ENCODE data around the gene POLE.

POLE gene

DNA sequence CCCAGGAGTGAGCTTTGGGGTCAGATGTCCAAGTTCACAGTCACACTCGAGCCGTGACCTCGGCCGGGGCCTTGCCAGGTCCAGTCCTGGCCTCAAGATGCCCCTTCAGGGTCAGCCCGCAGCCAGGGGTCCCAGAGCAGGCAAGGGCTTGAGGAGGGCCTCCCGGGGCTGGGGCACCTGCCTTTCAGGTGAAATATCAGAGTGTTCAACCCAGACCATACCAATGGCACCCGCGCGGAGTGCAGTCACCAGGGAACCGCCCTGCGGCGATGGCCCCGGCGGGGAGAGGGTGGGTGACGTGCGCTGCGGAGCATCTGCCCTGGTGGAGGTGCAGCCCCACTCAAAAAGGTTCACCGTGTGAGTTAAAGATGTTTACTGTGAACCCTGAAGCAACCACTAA is 93.6 kb downstream of the POLE start:
- DNase-seq = peak in 1 of 2 experiments; percentile 39

DNA sequence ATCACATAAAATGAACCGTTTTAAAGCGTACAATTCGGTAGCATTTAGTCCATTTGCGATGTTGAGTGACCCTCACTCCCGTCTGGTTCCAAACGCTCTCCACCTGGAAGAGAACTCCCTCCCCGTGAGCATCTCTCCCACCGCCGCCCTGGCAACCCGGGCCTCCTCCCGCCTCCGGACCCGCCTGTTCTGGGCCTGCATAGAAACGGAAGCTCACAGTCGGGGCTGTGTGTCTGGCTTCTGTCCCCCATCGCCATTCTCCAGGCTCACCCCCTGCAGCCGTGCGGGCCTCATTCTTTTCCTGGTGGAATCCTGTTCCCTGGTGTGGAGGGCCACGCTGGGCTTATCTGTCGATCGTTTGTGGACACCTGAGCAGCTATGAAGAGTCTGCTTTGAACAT is 94.1 kb downstream of the POLE start:
- no peak for DNase-seq

DNA sequence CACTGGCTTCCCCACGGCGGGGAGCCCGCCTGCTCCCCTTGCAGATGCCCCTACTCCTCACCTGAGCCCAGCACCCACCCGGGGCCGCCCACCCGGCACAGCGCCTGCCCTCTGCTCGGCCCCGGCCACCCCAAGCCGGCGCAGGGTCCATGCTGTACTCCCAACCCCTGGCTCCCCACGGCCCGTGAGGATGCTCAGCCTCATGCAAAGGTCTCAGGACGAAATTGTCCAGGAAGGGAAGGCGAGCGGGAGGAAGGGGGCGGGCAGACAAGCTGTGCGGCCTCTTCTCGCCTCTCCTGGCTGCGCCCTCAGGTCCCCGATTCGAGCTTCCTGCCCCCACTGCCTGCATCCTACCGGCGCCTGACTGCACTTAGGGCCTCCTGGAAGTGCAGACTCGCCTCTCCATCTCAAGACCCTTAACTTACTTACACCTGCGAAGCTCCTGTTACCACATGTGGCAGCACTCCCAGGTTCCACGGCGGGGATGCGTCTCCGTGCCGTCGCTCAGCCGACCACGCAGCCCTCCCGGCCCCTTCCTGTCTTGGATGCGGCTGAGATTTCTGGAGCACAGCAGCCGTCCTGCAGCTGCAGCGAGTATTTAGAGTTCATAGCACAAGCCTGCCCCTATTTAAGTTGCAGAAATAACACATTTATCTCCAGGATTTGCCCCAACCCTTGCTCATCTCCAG is 94.7 kb downstream of the POLE start:
- no peak for DNase-seq

DNA sequence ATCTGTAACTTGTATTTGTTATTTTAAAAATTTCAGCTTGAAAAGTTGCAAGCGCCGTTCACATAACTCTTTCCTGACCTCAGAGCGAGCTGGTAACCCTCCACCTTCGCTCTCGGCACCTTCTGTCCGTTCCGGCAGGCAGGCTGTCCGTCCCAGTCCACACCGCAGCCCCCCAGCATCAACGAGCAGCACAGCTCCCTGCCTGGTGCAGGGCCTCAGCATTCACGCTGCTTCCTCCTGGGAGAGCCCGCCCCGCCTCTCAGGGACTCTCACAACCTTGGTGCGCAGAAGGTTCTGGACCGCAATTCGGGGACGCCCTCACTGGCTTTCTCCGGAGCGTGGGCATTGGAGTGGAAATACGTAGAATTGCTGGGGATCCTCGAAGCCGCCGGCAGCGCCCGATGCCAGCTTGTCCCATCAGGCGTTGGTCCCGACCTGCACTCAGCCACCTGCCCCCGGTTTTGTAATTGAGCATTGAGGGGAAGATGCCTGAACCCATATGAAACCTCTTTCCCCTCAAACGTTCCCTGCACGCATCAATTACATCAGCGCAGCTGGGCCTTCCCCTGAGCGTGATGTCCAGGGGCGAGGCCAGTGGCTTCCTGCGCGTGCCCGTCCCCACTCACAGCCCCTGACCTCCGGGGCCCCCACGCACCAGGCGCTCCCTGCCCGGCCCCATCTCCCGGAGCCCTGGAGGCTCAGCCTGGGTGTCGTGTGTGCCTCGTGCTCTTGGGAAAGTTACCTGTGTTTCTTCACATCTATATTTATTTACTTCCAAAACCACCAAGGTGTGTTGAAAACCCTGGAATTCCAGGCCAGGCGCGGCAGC is 95.8 kb downstream of the POLE start:
- no peak for DNase-seq

DNA sequence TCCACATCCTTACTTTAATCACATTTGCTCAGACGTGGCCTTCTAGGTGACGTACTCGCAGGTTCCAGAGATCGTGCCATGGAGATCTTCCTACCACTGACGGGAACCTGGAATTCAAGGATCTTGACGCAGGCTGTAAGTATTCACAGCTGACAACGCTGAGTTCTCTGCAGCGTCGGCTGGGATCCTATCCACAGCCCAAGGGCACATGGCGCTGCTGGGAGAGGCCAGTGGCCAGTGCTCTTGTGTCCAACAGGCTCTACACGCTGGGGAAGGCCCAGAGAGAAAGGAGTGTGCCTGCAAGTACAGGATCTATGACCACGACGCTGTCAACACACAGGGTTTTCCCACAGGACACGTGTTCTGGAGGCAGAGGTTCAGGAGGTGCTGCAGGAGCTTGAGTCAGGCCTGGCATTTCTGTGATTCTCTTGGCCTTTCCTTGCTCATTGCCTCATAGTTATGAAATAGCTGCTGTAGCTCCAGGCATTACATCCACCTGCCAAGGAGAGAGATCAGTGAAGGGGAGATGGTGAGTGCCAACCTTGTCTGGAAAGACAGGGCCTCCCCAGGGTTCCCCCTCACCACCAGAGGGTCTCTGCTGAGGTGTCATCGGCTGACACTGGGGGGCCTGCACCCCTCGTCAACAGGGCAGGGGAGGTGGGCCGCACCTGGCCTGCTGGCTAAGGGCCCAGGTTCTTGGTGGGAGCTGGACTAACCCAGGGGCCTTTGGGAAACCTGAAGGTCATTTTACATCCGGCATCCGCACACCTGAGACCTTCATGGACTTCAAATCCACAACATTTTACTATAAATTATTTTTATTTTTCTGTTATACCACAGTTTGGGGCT is 98.1 kb downstream of the POLE start:
- DNase-seq = no peak

DNA sequence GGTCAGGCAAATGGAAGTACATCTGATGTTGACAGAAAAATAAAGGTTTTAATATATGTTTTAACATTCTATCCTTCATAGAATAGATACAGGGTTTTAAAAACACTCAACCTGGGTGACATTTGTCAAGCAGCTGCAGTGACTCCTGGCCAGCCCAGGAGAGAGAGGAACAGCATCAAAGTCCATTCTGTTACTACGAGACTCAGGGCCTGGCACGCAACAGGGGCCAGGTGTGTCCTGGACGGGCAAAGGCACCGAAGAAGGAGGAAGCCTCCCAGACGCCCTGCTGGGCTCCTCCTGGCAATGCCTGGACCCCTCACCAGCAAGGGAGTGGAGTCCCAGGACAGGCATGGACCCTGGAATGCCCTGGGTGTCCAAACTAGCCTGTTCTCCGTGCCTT is 98.8 kb downstream of the POLE start:
- no peak for DNase-seq

DNA sequence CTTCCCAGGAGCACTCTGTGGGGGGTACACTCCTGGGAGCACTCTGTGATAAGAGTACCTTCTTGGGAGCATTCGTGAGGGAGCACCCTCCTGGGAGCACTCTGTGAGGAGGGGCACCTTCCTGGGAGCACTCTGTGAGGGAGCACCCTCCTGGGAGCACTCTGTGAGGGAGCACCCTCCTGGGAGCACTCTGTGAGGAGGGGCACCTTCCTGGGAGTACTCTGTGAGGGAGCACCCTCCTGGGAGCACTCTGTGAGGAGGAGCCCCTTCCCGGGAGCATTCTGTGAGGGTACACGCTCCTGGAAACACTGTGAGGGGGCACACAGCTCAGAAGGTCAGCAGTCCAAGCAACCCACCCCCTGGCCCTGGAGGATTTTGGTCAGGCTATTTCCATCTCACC is 99.4 kb downstream of the POLE start:
- no peak for DNase-seq

DNA sequence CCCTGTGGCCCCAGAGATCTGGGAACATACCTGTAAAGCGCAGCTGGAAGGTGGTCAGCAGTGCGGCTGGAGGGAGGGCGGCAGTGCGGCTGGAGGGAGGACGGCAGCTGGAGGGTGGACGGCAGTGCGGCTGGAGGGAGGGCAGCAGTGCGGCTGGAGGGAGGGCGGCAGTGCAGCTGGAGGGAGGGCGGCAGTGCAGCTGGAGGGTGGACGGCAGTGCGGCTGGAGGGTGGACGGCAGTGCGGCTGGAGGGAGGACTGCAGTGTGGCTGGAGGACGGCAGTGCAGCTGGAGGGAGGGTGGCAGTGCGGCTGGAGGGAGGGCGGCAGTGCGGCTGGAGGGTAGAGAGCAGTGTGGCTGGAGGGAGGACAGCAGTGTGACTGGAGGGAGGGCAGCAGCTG is 100.2 kb downstream of the POLE start:
- no peak for DNase-seq

DNA sequence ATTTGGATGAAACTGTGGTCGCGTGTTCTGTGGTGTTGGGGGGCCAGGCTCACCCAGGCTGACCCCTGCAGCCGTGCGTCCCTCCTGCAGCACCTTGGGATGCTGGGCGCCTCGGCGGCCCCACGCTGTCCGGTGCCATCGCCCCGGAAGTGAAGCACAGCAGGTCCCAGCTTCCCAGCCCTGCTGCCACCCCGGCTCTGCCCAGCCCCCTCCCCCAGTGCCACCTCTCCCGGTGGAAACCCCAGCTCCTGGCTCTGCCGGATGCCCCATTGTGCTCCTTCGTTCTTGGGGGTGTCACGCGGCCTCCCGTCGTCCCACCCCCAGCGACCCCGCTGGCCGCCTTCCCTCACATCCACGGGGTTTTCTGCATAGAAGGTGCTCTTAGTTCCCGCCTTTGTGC is 102.0 kb downstream of the POLE start:
- DNase-seq = no peak

DNA sequence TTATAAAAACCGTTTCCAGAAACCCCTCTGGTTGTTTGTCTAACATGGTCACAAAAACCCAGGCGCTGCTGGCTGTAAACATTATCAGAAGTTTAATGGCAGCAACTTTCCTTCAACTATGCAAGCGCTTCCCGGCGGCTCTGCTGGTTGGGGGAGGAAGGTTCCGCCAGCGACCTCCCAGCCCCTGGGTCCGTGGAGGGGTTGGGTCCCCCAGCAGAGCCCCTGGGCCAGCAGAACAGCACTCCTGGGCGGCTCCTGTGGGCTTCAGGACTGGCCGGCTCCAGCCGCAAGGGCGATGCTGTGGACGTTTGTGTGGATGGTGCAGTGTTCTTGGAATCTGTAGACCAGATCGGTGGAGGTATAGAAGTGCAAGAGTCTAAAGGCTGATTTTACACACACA is 102.7 kb downstream of the POLE start:
- DNase-seq = no peak

DNA sequence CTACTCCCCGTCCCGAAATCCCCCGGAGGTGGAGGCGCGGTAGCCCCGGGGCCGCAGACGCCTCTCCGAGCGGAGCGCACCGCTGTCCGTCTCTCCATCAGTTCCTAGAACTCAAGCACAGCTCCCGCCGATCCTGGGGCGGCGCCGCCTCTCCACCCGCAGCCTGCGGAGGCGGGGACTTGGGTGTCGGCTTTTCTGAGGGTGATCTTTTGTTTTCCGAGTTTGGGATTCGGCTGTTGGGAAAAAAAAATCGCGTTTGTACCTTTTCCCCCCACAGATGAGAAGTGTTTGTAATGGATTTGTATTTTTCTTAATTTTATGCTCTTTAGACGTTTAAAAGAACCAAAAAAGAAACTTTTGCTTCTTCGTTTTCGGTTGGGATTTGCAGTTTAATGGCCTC is 103.4 kb downstream of the POLE start:
- DNase-seq = no peak

DNA sequence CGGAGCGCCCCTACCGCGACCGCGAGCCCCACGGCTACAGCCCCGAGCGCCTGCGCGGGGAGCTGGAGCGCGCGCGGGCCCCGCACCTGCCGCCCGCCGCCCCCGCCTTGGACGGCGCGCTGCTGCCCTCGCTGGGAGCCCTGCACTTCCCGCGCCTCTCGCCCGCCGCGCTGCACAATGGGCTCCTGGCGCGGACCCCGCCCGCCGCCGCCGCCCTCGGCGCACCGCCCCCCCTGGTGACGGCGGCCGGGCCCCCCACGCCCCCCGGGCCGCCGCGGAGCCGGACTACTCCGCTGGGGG is 103.8 kb downstream of the POLE start:
- no peak for DNase-seq

DNA sequence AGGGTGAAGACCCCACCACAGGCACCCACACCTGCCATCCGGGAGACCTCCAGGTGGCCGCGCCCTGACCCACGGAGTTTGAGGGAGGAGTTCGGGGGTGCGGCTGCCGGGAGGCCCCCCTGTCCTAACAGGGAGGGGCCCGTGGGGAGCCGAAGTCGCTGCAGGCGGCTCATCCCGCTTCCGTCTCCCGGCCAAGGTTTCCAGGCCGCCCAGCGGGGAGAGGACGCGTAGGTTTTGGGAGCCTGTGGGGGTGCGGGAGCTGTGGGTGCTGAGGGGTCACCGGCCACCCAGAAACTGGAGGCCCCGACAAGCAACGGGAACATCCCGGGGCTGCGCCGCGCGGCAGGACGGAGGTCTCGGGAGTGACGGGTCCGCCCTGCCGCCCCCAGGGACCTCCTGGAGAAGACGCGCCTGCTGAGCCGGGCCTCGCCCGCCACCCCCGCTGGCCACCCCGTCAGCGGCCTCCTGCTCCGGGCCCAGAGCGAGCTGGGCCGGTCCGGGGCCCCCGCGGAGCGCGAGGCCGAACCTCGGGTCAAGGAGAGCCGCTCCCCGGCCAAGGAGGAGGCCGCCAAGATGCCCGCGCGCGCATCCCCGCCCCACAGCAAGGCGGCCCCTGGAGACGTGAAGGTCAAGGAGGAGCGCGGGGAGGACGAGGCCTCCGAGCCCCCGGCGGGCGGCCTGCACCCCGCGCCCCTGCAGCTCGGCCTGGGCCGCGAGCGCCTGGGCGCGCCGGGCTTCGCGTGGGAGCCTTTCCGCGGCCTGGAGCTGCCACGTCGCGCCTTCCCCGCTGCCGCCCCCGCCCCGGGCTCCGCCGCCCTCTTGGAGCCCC is 104.3 kb downstream of the POLE start:
- no peak for DNase-seq

DNA sequence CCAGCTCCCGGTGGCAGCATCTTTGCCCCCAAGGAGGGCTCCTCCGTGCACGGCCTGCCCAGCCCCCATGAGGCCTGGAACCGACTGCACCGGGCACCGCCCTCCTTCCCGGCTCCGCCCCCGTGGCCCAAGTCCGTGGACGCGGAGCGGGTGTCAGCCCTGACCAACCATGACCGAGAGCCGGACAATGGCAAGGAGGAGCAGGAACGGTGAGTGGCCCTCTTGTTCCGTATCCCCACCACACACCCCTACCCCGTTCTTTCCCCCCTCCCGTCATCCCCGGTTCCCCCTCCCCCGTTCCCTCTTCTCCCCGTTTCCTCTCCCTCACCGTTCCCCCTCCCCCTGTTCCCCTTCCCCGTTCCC is 105.1 kb downstream of the POLE start:
- DNase-seq = no peak

DNA sequence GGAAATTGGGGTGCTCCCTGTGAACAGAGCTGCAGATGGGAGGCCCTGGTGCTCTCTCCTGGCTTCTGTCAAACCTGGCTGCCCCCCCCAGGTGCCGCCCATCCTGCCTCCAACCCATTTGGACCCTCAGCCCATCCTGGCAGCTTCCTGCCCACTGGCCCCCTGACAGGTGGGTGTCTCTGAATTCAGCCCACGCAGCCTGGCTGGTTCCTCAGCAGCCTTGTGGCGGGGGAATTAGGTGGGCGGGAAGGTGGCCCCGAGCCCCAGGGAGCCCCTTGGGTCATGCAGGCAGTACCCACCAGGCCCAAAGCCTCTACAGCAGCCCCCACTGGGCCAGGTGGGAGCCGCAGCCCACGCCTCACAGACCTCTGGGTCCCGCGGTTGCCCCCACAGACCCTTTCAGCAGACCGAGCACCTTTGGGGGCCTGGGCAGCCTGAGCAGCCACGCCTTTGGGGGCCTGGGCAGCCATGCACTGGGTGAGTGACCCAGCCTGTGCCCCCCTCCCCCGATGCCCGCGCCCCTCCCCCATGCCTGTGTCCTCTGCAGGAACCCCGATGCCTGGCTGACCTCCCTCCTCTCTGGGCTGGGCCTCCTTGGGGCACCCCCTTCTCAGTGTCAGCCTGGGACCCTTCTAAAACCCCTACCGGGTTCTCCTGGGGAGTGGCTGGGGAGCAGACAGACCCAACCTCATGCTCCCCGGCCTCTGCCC is 105.6 kb downstream of the POLE start:
- DNase-seq = no peak

DNA sequence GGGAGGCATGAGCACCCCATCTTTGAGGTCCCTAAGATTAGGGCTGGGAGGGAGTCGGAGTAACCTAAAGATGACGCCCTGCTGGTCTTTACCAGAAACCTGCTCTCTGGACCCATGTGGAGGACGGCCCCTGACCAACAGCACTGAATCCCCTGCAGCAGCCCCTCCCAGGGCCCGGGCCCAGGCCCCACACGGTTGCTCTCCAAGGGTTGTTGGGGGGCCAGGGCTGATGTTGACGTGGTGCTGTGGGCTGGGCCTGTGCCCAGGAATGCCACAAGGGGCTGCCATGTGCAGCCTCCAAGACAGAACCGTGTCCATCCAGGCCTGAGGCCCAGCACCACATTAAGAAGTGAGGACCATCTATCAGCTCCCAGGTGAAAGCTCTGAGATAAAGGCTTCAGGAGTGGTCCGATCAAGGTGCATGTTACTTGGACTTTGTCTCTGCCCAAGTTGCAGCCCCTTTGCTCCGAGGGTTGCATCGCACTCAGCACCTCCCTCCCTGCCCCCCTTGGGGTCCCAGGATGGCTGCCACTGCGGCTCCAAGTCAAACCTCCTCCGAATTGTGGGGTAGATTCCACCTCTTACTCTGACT is 106.3 kb downstream of the POLE start:
- no peak for DNase-seq

DNA sequence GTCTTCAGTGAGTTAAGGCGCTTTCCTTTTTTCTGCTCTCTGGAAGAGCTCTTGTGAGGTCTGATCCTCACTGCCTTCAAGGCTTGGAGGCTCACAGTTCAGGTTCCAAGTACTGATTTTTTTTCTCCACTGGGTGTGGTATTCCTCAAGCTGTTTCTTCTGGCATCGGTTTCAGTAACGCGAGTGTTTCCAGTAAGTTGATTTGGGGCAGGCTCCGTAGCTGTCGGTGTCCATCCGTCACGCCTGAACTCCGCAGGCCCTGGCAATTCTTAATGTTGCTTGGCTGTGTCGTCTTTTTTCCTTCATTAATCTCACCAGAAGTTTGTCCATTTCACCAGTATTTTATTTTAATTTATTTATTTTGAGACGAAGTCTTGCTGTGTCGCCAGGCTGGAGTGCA is 107.4 kb downstream of the POLE start:
- no peak for DNase-seq

DNA sequence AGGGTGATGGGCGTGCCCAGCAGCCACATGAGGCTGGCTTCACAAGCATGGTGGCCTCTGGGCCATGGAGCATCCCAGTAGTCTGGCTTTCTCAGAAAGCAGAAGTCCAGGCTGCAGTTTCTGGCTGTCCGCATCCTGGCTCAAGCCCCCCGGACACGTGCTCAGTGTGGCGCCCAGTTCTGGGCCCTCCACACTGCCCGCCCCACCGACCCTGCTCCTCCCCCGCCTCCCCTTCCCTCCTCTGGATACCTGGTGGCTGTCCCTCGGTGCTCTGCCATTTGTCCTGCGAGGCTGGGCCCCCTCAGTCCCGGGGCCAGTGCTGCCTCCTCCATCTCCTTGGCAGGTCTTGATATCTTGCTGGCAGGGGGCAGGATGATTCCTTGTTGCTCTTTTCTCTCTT is 108.3 kb downstream of the POLE start:
- no peak for DNase-seq

DNA sequence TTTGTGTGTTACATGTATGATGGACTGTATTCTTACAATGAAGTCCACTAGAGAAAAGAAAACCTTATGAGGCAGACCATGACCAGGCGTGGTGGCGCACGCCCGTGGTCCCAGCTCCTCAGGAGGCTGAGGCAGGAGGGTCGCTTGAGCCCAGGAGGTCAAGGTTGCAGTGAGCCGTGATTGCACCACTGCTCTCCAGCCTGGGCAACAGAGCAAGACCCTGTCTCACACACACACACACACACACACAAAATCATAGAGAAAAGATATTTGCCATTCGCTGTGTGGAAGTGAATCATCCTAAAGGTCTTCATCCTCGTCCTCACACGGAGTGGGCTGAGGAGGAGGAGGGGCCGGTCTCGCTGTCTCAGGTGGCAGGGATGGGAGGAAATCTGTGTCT is 109.0 kb downstream of the POLE start:
- no peak for DNase-seq

DNA sequence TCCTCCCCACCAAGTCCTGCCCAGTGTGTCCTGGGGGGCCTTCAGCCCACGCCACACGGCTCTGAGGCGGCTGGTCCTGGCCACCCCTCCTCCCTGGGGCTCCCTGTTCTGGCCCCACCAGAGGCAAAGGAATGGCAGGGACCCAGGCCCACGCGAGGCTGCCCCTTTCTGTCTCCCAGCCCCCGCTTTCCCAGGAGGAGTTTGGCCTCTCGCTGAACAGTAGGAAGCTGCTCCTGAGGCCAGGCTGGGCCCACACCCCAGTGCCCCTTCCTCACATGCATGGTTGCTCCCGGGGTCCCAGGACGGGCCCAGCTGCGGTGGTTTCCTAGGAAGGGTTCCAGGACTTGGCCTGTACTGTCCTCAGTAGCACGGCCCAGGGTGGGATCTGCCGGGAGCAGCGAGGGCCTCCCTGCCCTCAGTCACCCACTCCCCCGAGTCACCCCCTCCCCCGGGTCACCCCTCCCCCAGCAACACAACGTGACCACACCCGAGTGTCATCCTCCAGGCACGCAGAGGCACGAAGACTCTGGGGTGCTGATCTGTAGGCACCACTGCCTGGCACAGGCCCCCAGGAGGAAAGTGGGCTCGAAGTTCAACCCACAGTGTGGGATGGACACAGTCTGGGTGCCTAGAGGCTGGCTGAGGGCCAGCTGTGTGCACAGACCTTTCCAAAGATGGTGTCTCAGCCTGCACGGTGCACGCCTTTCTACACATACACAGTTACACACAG is 109.8 kb downstream of the POLE start:
- no peak for DNase-seq

DNA sequence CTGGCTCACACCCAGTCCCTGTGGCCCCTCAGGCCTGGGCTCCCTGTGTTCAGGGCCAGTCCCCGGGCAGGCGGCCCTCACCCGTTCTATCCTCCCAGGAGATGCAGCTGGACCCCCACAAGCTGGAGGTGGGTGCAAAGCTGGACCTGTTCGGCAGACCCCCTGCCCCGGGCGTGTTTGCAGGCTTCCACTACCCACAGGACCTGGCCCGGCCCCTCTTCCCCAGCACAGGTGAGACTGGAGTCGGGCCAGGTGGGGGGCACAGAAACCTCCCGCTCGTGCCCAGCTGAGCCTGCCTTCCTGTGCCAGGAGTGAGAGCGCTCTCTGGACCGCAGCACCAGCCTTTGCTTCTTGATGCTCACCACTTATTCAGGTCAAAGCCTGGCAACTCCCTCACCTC is 110.4 kb downstream of the POLE start:
- no peak for DNase-seq

All from NCI-H2081 (cell line).